Measurements from ENCODE around the gene RNFT2. TPM values are rescaled to one million over a fixed set of nuclear protein-coding genes. Genes with fewer than 3 reads are reported as not detected.

The RNFT2 gene
- total RNA-seq, 1 experiment from 2014 or later: 29.5 TPM

DNA sequence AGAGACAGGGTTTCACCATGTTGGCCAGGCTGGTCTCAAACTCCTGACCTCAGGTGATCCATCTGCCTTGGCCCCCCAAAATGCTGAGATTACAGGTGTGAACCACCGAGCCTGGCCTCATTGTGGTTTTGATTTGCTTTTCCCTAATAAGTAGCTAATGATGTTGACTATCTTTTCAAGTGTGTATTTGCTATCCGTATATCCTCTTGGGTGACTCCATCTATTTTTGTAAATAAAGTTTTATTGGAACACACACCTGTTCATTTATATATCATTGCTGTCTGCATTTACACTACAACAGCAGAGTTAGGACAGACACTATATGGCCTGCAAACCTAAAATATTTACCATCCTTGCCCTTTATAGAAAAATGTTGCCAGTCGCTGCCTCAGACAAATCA, 156.8 kb downstream of the RNFT2 start:
- Histone ChIP-seq H2BK20ac (ENCODE audit: low read depth, low read length, poor library complexity, severe bottlenecking) (no peak overlapping the region), H4K8ac (replicated peaks; ENCODE audit: insufficient read length, low read depth, low read length) (no peak overlapping the region), H3K23ac (ENCODE audit: insufficient read length, low read depth, low read length) (no peak overlapping the region), H3K4me2 (ENCODE audit: insufficient read depth, insufficient read length, low read length) (no peak overlapping the region), H3K79me2 (ENCODE audit: insufficient read depth, low read length) (no peaks in the 10 kb centered on the region), H3K9me3 (ENCODE audit: control insufficient read depth, low read depth, low read length) (no peaks in the 10 kb centered on the region), H4K91ac (ENCODE audit: insufficient read length, low read depth, low read length) (no peak overlapping the region), H3K56ac (ENCODE audit: insufficient read length, low read depth, low read length) (no peak overlapping the region), H3T11ph (ENCODE audit: low read length) (no peak overlapping the region), H3K18ac (ENCODE audit: insufficient read length, low read depth, low read length) (no peak overlapping the region), H4K5ac (ENCODE audit: insufficient read length, low read depth, low read length) (no peak overlapping the region), H3K27ac (ENCODE audit: insufficient read length, low read depth, low read length) (no peak overlapping the region), H4K20me1 (ENCODE audit: control insufficient read depth, insufficient read depth, insufficient read length) (no peaks in the 10 kb centered on the region), H3K4ac (ENCODE audit: low read depth, low read length) (no peak overlapping the region), H2BK120ac (ENCODE audit: low read depth, low read length, poor library complexity, severe bottlenecking) (no peak overlapping the region), H2BK15ac (ENCODE audit: low read depth, low read length) (no peak overlapping the region), H3K9ac (ENCODE audit: extremely low read depth, insufficient read length, low read length) (no peak overlapping the region), H2BK5ac (ENCODE audit: insufficient read length, low read length) (no peak overlapping the region), H3K79me1 (ENCODE audit: insufficient read depth, low read depth, low read length, poor library complexity, severe bottlenecking) (no peaks in the 10 kb centered on the region), H3K4me1 (ENCODE audit: insufficient read depth, low read length) (no peaks in the 10 kb centered on the region), H2AFZ (ENCODE audit: low read length) (no peak overlapping the region), H2AK5ac (ENCODE audit: insufficient read length, low read length) (no peak overlapping the region), H3K27me3 (ENCODE audit: insufficient read depth, low read length) (no peaks in the 10 kb centered on the region), H2BK12ac (ENCODE audit: insufficient read length, low read depth, low read length) (no peak overlapping the region), H3K14ac (ENCODE audit: insufficient read depth, low read length) (no peak overlapping the region), H3K23me2 (ENCODE audit: insufficient read length, low read depth, low read length, poor library complexity, severe bottlenecking) (no peaks in the 10 kb centered on the region)
- Mint-ChIP-seq H3K4me1 (no peaks in the 10 kb centered on the region; a peak in 2 of 4 replicates), H3K9me3 (no peaks in the 10 kb centered on the region; a peak in 1 of 5 replicates), H3K27ac (no peak overlapping the region), H3K27me3 (ENCODE audit: low read depth) (peaks cover 29% of the 10 kb centered on the region), H3K4me3 (no peak overlapping the region), H3K36me3 (ENCODE audit: insufficient read depth in 1 of 3, low read depth in 3 of 3) (no peaks in the 10 kb centered on the region)
- DNase-seq: no peak
- no CpG with 5 or more reads among the region's 3 CpGs for WGBS (ENCODE audit: extremely low coverage, insufficient read length, low lambda C conversion rate)
- TF ChIP-seq, protein P1, sequence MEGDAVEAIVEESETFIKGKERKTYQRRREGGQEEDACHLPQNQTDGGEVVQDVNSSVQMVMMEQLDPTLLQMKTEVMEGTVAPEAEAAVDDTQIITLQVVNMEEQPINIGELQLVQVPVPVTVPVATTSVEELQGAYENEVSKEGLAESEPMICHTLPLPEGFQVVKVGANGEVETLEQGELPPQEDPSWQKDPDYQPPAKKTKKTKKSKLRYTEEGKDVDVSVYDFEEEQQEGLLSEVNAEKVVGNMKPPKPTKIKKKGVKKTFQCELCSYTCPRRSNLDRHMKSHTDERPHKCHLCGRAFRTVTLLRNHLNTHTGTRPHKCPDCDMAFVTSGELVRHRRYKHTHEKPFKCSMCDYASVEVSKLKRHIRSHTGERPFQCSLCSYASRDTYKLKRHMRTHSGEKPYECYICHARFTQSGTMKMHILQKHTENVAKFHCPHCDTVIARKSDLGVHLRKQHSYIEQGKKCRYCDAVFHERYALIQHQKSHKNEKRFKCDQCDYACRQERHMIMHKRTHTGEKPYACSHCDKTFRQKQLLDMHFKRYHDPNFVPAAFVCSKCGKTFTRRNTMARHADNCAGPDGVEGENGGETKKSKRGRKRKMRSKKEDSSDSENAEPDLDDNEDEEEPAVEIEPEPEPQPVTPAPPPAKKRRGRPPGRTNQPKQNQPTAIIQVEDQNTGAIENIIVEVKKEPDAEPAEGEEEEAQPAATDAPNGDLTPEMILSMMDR (conservative IDR thresholded peaks at IDR 0.05): no peak

Measured in H9 (cell line).